ENCODE data around the gene CCNF.

The CCNF gene

DNA sequence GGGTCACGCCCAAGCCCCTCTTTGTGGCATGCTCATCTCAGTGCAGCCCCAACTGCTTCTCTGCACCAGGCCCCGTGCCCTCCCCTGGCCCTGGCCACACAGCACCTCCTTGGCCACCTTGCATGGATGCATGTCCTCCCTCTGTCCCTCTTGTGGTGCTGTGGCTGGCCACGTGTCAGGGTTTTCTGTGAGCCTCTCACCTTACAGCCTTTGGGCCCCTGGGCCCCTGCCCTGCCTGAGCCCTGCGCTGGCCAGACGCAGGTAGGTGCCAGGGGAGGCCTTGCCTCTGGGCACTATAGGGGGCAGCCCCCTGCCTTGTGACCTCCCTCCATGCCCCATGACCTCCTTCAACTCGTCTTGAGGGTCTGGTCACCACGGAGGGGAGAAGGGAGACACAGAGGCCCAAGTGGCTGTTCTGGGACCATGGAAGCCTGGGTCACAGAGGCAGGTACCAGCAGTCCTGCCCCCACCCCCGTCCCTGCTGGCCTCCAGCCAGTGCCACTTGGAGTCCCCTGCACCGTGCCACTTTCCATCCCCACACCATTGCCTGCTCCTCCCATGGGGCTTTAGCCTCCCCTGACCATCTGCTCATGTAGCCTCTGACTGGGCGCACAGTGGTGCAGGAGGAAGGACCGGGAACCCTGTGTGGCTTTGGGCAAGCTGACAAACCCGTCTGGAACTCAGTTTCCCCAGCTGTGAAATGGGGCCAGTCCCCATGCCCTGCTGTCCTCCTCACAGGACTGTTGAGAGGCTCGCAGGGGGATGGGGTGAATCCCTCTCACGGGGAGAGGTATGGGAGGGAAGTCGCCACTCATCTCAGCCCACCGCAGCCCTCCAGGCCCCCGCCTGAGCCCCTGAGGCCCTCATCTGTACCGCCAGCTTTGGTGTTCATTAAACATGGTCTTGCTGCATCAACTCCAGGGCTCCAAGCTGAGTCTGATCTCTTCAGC, 73.0 kb downstream of the CCNF start:
- no peak for DNase-seq (ENCODE audit: low read depth)

GRCh38 chr16:2505695-2506094, 76.4 kb downstream of the CCNF start:
- DNase-seq (ENCODE audit: low read depth), result no peak

- no peak for DNase-seq (ENCODE audit: low read depth)
Observed at GRCh38 chr16:2507052-2507659, 77.9 kb downstream of the CCNF start.

DNA sequence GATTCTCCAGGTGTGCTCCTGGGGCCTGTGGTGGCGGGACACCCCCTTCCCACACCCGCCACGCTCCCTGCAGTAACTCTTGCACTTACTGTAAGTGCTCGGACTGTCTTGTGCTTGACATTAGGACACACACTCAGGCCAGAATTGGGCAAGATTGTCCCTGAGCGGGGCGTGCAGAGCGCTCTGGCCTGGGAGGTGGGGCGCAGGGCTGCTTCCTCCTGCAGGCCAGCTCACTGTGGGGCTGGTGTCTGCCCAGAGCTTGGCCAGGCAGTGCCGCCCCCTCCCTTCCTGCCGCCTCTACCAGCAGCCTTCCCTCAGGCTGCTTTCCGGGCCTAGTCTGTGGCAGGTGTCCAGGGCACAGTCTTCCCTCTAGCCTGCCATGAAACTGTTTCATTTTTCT, 78.4 kb downstream of the CCNF start:
- DNase-seq (ENCODE audit: low read depth), result no peak

Measured in ELR (cell line).